GM12878 (cell line): ENCODE results near the gene CBR3. TPM values are rescaled to one million over a fixed set of nuclear protein-coding genes. Genes with fewer than 3 reads are reported as not detected.

Source experiments
- ATAC-seq: fragments of 200-7000 bp; cut with Tn5 transposase; 3 replicates; pipeline ENCODE4 v1.9.1; 2020; ENCODE audit warnings: mild to moderate bottlenecking, moderate library complexity
- BruUV-seq: library from RNA; stranded (reverse); fragments of 400-500 nt; replicated peaks from 2 replicates; lab custom pipeline; 2021; lab: Mats Ljungman, UMichigan
- CTCF ChIA-PET: fragments of 300-600 bp; sonication (Branson Sonifier 250); formaldehyde crosslinking; extraction: SDS; loops from one replicate; lab custom pipeline; 2021; ENCODE audit warnings: inconsistent platforms; lab: Yijun Ruan, JAX
- POLR2A ChIA-PET: fragments of 350-600 bp; formaldehyde crosslinking; extraction: SDS; loops from one replicate; lab custom pipeline; 2021; ENCODE audit warnings: inconsistent platforms; lab: Charles Lee
- RAD21 ChIA-PET: fragments of 300-600 bp; sonication (Branson Sonifier 250); formaldehyde crosslinking; loops from one replicate; lab custom pipeline; 2023; ENCODE audit warnings: antibody characterized with exemption; ENCODE audit not compliant: unreplicated experiment; lab: Charles Lee
- SMC1A ChIA-PET: fragments of 300-600 bp; sonication (Branson Sonifier 250); formaldehyde crosslinking; loops from one replicate; lab custom pipeline; 2023; ENCODE audit not compliant: unreplicated experiment, uncharacterized antibody; lab: Charles Lee
- DNase-seq: peaks from one replicate; pipeline ENCODE4 v3.0.0-alpha.2; 2011; ENCODE audit warnings: low read depth, low spot score
- FAIRE-seq: peaks from 3 replicates; lab custom pipeline; 2011; peaks lifted over from hg19 to GRCh38; lab: Jason Lieb, UNC
- H2AFZ ChIP-seq: 2 replicates; pipeline ENCODE4 v1.6.0; 2011; ENCODE audit warnings: low read depth, low read length, control low read depth; ENCODE audit not compliant: control insufficient read depth
- H3K27ac ChIP-seq: 2 replicates; pipeline ENCODE4 v1.5.1; 2011; ENCODE audit warnings: control low read depth; ENCODE audit not compliant: control insufficient read depth, insufficient read depth
- H3K27me3 ChIP-seq, 2 experiments: replicated peaks in 1 of 2; 2 replicates each; pipeline versions ENCODE4 v1.6.0 to v1.6.1; 2011; ENCODE audit warnings: low read length in 1 of 2; ENCODE audit not compliant: control insufficient read depth in 2 of 2, insufficient read depth in 2 of 2
- H3K36me3 ChIP-seq, 2 experiments: 2 replicates each; pipeline ENCODE4 v1.5.1; 2011; ENCODE audit warnings: low read length in 1 of 2; ENCODE audit not compliant: control insufficient read depth in 2 of 2, insufficient read depth in 2 of 2
- H3K4me1 ChIP-seq: 2 replicates; pipeline ENCODE4 v1.6.1; 2011; ENCODE audit warnings: mild to moderate bottlenecking, low read length, moderate library complexity, mixed read lengths; ENCODE audit not compliant: control insufficient read depth, insufficient read depth
- H3K4me2 ChIP-seq: 2 replicates; pipeline ENCODE4 v1.6.0; 2011; ENCODE audit warnings: control low read depth; ENCODE audit not compliant: control insufficient read depth, insufficient read depth
- H3K4me3 ChIP-seq: fragments of 200-600 bp; sonication (generic); 2 replicates; pipeline ENCODE4 v1.5.1; 2016
- H3K79me2 ChIP-seq: 2 replicates; pipeline ENCODE4 v1.6.0; 2011; ENCODE audit warnings: low read length; ENCODE audit not compliant: control insufficient read depth, insufficient read depth
- H3K9ac ChIP-seq: 2 replicates; pipeline ENCODE4 v1.8.0; 2011; ENCODE audit warnings: low read length, control low read depth, mixed read lengths; ENCODE audit not compliant: control insufficient read depth, insufficient read depth
- H3K9me3 ChIP-seq: replicated peaks from 3 replicates; pipeline ENCODE4 v1.5.1; 2011; ENCODE audit warnings: mild to moderate bottlenecking, low read length; ENCODE audit not compliant: control insufficient read depth, insufficient read depth
- H4K20me1 ChIP-seq: 2 replicates; pipeline ENCODE4 v1.6.0; 2011; ENCODE audit not compliant: control insufficient read depth, insufficient read depth
- BHLHE40 ChIP-seq, 2 experiments: fragments of 450-650 bp in 1 of 2; IDR thresholded peaks; 2 replicates each; pipeline ENCODE4 v1.6.1; 2011 to 2017; ENCODE audit warnings: low read depth in 2 of 2, borderline replicate concordance in 1 of 2, improper control_type of control experiment in 1 of 2, low read length in 1 of 2, mild to moderate bottlenecking in 1 of 2
- BMI1 ChIP-seq: fragments of 450-650 bp; IDR thresholded peaks from 2 replicates; pipeline ENCODE4 v1.6.1; 2016; ENCODE audit warnings: mild to moderate bottlenecking, moderate library complexity, borderline replicate concordance
- CHD1 ChIP-seq: IDR thresholded peaks from 2 replicates; pipeline ENCODE4 v1.6.1; 2012; ENCODE audit warnings: low read depth, low read length, improper control_type of control experiment
- CREM ChIP-seq: IDR thresholded peaks from 2 replicates; pipeline ENCODE4 v1.6.1; 2014; ENCODE audit warnings: antibody characterized with exemption, low read depth
- EP300 ChIP-seq, 2 experiments: fragments of 150-350 bp in 1 of 2; IDR thresholded peaks; 2 replicates each; pipeline ENCODE4 v1.6.1; 2011 to 2012; ENCODE audit warnings: low read depth in 2 of 2, low read length in 2 of 2, borderline replicate concordance in 1 of 2, improper control_type of control experiment in 1 of 2, inconsistent platforms in 1 of 2; ENCODE audit not compliant: control insufficient read depth in 1 of 2
- GATAD2B ChIP-seq: fragments of 450-650 bp; conservative IDR thresholded peaks from 2 replicates; pipeline ENCODE4 v1.6.1; 2017; ENCODE audit warnings: low read depth, mild to moderate bottlenecking, moderate library complexity
- MTA2 ChIP-seq: fragments of 450-650 bp; IDR thresholded peaks from 2 replicates; pipeline ENCODE4 v1.6.1; 2016; ENCODE audit warnings: low read depth, mild to moderate bottlenecking, moderate library complexity
- NFYA ChIP-seq: IDR thresholded peaks from 2 replicates; pipeline ENCODE4 v1.6.1; 2011; ENCODE audit warnings: low read depth, mild to moderate bottlenecking, low read length, improper control_type of control experiment, borderline replicate concordance
- NR2C2 ChIP-seq: IDR thresholded peaks from 2 replicates; pipeline ENCODE4 v1.6.1; 2011; ENCODE audit warnings: borderline replicate concordance, low read depth; ENCODE audit not compliant: control insufficient read depth, insufficient read length
- POLR2A ChIP-seq: IDR thresholded peaks from 2 replicates; pipeline ENCODE4 v1.6.1; 2011; ENCODE audit warnings: low read depth, mild to moderate bottlenecking, low read length
- SMC3 ChIP-seq: IDR thresholded peaks from 2 replicates; pipeline ENCODE4 v1.6.1; 2011; ENCODE audit warnings: low read length, improper control_type of control experiment, borderline replicate concordance
- SREBF1 ChIP-seq: IDR thresholded peaks from 2 replicates; pipeline ENCODE4 v1.6.1; 2012; ENCODE audit warnings: mild to moderate bottlenecking, low read length
- WGBS: methylation state at CpG from one replicate; pipeline ENCODE4 v1.1.6; 2016; ENCODE audit warnings: low lambda C conversion rate; ENCODE audit not compliant: insufficient replicate concordance, insufficient coverage; ENCODE audit errors: missing lambda C conversion rate; 5-methylcytosine and 5-hydroxymethylcytosine counted together
- in situ Hi-C: fragments of 300-500 bp; cut with MboI; formaldehyde crosslinking; loops from 9 replicates; pipeline ENCODE4 v1.14.3; 2018; ENCODE audit warnings: mixed read lengths
- intact Hi-C: fragments of 100-400 bp; cut with micrococcal nuclease; formaldehyde crosslinking; loops from one replicate; pipeline ENCODE4 v1.14.2; 2022; ENCODE audit not compliant: unreplicated experiment
- polyA plus RNA-seq, 11 experiments: library from polyadenylated mRNA; depleted of rRNA in 4 of 11; unstranded in 6 of 11; stranded (reverse) in 5 of 11; fragments of >200 nt; fragmentation: Nextera tagmentation in 4 of 11; fragmentation: Illumina TruSeq in 1 of 11; extraction: Ambion mirVana in 4 of 11; extraction: Trizol in 1 of 11; gene quantifications; 1 replicate in 1 of 11; 2 replicates in 10 of 11; pipeline versions ENCODE4 v1.2.1 to v1.2.3, GENCODE V29; 2011 to 2016; ENCODE audit warnings: inconsistent platforms in 2 of 11, missing spikeins in 2 of 11, low read depth in 1 of 11
- total RNA-seq, 4 experiments: library from RNA; depleted of rRNA in 3 of 4; stranded (reverse); fragments of >200 nt in 3 of 4; fragmentation: Illumina TruSeq in 1 of 4; extraction: Trizol in 1 of 4; gene quantifications; 2 replicates each; pipeline versions ENCODE4 v1.2.1 to v1.2.3, GENCODE V29; 2013 to 2021
- TF ChIP-seq, protein P1 (sequence below): IDR thresholded peaks from 2 replicates; pipeline ENCODE4 v1.6.1; 2012; ENCODE audit warnings: low read depth, low read length, improper control_type of control experiment
- TF ChIP-seq, protein P2 (sequence below): fragments of 450-650 bp; IDR thresholded peaks from 2 replicates; pipeline ENCODE4 v1.6.1; 2014; ENCODE audit warnings: mild to moderate bottlenecking
- TF ChIP-seq, protein P3 (sequence below): fragments of 450-650 bp; formaldehyde crosslinking; IDR thresholded peaks from 2 replicates; pipeline ENCODE4 v1.4.0; 2020; ENCODE audit warnings: mild to moderate bottlenecking, moderate library complexity
- TF ChIP-seq, protein P4 (sequence below): IDR thresholded peaks from 2 replicates; pipeline ENCODE4 v1.6.1; 2012; ENCODE audit warnings: low read depth, low read length, improper control_type of control experiment

Gene CBR3
- total and polyA plus RNA-seq, 10 of the 15 experiments (the other 5 are each of a cell fraction or from before 2014, with no cell fraction given), result 0.48 to 17.2 (median 11.2) TPM

DNA sequence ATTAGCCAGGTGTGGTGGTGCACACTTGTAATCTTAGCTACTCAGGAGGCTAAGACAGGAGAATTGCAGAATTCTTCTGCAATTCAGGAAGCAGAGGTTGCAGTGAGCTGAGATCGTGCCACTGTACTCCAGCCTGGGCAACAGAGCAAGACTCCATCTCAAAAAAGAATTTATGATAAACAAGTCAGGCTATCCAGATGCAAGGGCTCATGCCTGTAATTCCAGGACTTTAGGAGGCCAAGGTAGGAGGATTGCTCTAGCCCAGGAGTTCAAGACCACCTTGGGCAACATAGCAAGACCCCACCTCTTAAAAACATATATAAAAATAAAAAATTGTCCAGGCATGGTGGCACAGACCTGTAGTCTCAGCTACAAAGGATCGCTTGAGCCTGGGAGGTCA lies 10.5 kb upstream of the CBR3 start:
- BruUV-seq, result no TSS peak
- H3K9ac ChIP-seq, result no peak overlapping the region
- WGBS, result 95% methylated on average over 2 of the region's 2 CpGs
- ChIA-PET CTCF (interaction anchor here (0.6 to 2.1 kb wide), 8 partner anchors 10 to 198 kb away, joined by 3 to 6 read pairs (median 4); no protein-coding TSS in a partner anchor), POLR2A (no interaction called here), SMC1A (interaction anchor here (1.2 kb wide), 1 partner anchor 10 kb away, joined by 3 read pairs; no protein-coding TSS in a partner anchor), RAD21 (no interaction called here)
- no peaks in the 10 kb centered on the region for H4K20me1 ChIP-seq
- peaks cover 5% of the 10 kb centered on the region; the same call in 1 of the 2 replicates for H3K4me1 ChIP-seq
- no peak overlapping the region for H3K4me2 ChIP-seq
- H3K9me3 ChIP-seq, result no peaks in the 10 kb centered on the region
- H2AFZ ChIP-seq, result no peak overlapping the region
- intact Hi-C loops (no loop called here), in situ Hi-C loops (no loop called here)
- H3K27ac ChIP-seq, result no peak overlapping the region
- no peak for ATAC-seq
- no peaks in the 10 kb centered on the region for H3K79me2 ChIP-seq
- TF ChIP-seq NR2C2 (no peak), MTA2 (no peak), BMI1 (no peak), NFYA (no peak), EP300 (IDR thresholded peaks at IDR 0.05; ENCODE audit: borderline replicate concordance in 1 of 2, control insufficient read depth in 1 of 2, low read depth in 2 of 2, low read length in 2 of 2) (no peak), BHLHE40 (IDR thresholded peaks at IDR 0.05; ENCODE audit: borderline replicate concordance in 1 of 2, low read depth in 2 of 2, low read length in 1 of 2) (no peak), CREM (no peak), GATAD2B (no peak), POLR2A (no peak), CHD1 (no peak), SMC3 (no peak), SREBF1 (no peak)
- TF ChIP-seq, protein P1, sequence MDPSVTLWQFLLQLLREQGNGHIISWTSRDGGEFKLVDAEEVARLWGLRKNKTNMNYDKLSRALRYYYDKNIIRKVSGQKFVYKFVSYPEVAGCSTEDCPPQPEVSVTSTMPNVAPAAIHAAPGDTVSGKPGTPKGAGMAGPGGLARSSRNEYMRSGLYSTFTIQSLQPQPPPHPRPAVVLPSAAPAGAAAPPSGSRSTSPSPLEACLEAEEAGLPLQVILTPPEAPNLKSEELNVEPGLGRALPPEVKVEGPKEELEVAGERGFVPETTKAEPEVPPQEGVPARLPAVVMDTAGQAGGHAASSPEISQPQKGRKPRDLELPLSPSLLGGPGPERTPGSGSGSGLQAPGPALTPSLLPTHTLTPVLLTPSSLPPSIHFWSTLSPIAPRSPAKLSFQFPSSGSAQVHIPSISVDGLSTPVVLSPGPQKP, result no peak
- TF ChIP-seq, protein P2, sequence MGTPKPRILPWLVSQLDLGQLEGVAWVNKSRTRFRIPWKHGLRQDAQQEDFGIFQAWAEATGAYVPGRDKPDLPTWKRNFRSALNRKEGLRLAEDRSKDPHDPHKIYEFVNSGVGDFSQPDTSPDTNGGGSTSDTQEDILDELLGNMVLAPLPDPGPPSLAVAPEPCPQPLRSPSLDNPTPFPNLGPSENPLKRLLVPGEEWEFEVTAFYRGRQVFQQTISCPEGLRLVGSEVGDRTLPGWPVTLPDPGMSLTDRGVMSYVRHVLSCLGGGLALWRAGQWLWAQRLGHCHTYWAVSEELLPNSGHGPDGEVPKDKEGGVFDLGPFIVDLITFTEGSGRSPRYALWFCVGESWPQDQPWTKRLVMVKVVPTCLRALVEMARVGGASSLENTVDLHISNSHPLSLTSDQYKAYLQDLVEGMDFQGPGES, result no peak
- TF ChIP-seq, protein P3, sequence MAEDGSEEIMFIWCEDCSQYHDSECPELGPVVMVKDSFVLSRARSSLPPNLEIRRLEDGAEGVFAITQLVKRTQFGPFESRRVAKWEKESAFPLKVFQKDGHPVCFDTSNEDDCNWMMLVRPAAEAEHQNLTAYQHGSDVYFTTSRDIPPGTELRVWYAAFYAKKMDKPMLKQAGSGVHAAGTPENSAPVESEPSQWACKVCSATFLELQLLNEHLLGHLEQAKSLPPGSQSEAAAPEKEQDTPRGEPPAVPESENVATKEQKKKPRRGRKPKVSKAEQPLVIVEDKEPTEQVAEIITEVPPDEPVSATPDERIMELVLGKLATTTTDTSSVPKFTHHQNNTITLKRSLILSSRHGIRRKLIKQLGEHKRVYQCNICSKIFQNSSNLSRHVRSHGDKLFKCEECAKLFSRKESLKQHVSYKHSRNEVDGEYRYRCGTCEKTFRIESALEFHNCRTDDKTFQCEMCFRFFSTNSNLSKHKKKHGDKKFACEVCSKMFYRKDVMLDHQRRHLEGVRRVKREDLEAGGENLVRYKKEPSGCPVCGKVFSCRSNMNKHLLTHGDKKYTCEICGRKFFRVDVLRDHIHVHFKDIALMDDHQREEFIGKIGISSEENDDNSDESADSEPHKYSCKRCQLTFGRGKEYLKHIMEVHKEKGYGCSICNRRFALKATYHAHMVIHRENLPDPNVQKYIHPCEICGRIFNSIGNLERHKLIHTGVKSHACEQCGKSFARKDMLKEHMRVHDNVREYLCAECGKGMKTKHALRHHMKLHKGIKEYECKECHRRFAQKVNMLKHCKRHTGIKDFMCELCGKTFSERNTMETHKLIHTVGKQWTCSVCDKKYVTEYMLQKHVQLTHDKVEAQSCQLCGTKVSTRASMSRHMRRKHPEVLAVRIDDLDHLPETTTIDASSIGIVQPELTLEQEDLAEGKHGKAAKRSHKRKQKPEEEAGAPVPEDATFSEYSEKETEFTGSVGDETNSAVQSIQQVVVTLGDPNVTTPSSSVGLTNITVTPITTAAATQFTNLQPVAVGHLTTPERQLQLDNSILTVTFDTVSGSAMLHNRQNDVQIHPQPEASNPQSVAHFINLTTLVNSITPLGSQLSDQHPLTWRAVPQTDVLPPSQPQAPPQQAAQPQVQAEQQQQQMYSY, result no peak
- TF ChIP-seq, protein P4, sequence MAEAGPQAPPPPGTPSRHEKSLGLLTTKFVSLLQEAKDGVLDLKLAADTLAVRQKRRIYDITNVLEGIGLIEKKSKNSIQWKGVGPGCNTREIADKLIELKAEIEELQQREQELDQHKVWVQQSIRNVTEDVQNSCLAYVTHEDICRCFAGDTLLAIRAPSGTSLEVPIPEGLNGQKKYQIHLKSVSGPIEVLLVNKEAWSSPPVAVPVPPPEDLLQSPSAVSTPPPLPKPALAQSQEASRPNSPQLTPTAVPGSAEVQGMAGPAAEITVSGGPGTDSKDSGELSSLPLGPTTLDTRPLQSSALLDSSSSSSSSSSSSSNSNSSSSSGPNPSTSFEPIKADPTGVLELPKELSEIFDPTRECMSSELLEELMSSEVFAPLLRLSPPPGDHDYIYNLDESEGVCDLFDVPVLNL, result no peak
- H3K4me3 ChIP-seq, result no peak overlapping the region
- H3K36me3 ChIP-seq, result no peaks in the 10 kb centered on the region
- H3K27me3 ChIP-seq, result no peaks in the 10 kb centered on the region
- DNase-seq, result no peak
- FAIRE-seq, result no peak
